ENCODE results near the gene MRPL3.
A peak's percentile ranks its signal among the peaks of the same experiment; 100 is the strongest.

MRPL3 gene

DNA sequence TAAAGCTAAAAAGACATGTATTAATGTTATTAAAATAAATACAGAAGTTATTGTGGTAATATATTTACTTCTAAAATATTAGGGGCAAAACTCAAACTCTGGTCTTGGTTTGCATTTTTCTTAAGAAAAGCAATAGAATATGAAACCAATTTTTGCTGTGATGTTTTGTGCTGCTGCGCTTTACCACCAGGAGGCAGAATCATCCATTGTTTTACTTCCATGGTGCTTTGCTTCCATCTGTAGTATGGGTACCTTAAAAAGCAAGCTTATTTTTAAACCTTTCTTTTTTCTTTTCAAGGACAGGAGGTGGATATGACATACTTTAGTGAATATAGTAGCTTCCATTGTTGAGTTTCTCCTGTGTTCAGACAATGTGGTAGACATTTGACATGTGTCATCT lies 46.6 kb upstream of the MRPL3 start:
- Histone ChIP-seq H3K27me3 (ENCODE audit: insufficient read depth, low read length, poor library complexity, severe bottlenecking) (no peaks in the 10 kb centered on the region), H3K4me1 (ENCODE audit: insufficient read depth, low read length, poor library complexity, severe bottlenecking) (no peaks in the 10 kb centered on the region), H4K20me1 (ENCODE audit: insufficient read depth, low read length, poor library complexity, severe bottlenecking) (no peaks in the 10 kb centered on the region), H2AFZ (ENCODE audit: low read length) (no peak overlapping the region), H3K79me2 (ENCODE audit: insufficient read depth, low read length) (no peaks in the 10 kb centered on the region), H3F3A (ENCODE audit: low read depth) (no peaks in the 10 kb centered on the region), H3K4me3 (ENCODE audit: low read length, poor library complexity, severe bottlenecking) (no peak overlapping the region), H3K9ac (ENCODE audit: low read depth, low read length, poor library complexity, severe bottlenecking) (no peak overlapping the region), H3K36me3 (ENCODE audit: insufficient read depth, low read length) (no peaks in the 10 kb centered on the region), H3K4me2 (ENCODE audit: low read depth, low read length, poor library complexity, severe bottlenecking) (no peak overlapping the region), H3K9me3 (ENCODE audit: insufficient read depth, low read depth, low read length) (no peaks in the 10 kb centered on the region), H3K9me2 (replicated peaks; ENCODE audit: low read depth, low read length) (no peaks in the 10 kb centered on the region)
- TF ChIP-seq, protein P1, sequence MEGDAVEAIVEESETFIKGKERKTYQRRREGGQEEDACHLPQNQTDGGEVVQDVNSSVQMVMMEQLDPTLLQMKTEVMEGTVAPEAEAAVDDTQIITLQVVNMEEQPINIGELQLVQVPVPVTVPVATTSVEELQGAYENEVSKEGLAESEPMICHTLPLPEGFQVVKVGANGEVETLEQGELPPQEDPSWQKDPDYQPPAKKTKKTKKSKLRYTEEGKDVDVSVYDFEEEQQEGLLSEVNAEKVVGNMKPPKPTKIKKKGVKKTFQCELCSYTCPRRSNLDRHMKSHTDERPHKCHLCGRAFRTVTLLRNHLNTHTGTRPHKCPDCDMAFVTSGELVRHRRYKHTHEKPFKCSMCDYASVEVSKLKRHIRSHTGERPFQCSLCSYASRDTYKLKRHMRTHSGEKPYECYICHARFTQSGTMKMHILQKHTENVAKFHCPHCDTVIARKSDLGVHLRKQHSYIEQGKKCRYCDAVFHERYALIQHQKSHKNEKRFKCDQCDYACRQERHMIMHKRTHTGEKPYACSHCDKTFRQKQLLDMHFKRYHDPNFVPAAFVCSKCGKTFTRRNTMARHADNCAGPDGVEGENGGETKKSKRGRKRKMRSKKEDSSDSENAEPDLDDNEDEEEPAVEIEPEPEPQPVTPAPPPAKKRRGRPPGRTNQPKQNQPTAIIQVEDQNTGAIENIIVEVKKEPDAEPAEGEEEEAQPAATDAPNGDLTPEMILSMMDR (conservative IDR thresholded peaks at IDR 0.05; ENCODE audit: low read length) = peak; percentile 87
- TF ChIP-seq EZH2phosphoT487 (IDR thresholded peaks at IDR 0.05; ENCODE audit: borderline replicate concordance) = no peak

DNA sequence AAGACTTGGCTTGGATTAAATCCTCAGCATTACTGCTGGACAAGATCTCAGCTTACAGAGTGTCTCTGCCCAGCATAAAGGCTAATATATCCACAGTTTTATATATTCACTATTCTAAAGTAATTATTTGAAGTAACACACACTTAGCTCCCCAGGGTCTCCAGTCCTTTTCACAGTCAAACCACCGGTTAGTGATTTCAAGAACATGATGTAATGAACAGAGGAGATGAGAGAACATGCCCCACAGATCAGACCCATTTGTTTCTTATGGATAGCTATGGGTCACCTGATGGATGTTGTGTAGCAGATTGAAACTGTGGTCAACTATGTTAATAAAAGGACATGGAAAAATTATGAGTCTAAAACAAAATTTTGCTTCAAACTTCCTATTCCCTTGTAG lies 44.8 kb upstream of the MRPL3 start:
- no peak for TF ChIP-seq EZH2phosphoT487 (IDR thresholded peaks at IDR 0.05; ENCODE audit: borderline replicate concordance)
- TF ChIP-seq, protein P1 (conservative IDR thresholded peaks at IDR 0.05; ENCODE audit: low read length) = no peak
- H3K9me3 ChIP-seq (ENCODE audit: insufficient read depth, low read depth, low read length) = no peaks in the 10 kb centered on the region
- no peak overlapping the region for H3K9ac ChIP-seq (ENCODE audit: low read depth, low read length, poor library complexity, severe bottlenecking)
- H3K36me3 ChIP-seq (ENCODE audit: insufficient read depth, low read length) = no peaks in the 10 kb centered on the region
- no peak overlapping the region for H2AFZ ChIP-seq (ENCODE audit: low read length)
- no peak overlapping the region for H3K4me2 ChIP-seq (ENCODE audit: low read depth, low read length, poor library complexity, severe bottlenecking)
- no peak overlapping the region for H3K4me3 ChIP-seq (ENCODE audit: low read length, poor library complexity, severe bottlenecking)
- no peaks in the 10 kb centered on the region for H3K9me2 ChIP-seq (replicated peaks; ENCODE audit: low read depth, low read length)
- no peaks in the 10 kb centered on the region for H3K79me2 ChIP-seq (ENCODE audit: insufficient read depth, low read length)
- no peaks in the 10 kb centered on the region for H3K4me1 ChIP-seq (ENCODE audit: insufficient read depth, low read length, poor library complexity, severe bottlenecking)
- no peaks in the 10 kb centered on the region for H3F3A ChIP-seq (ENCODE audit: low read depth)
- H3K27me3 ChIP-seq (ENCODE audit: insufficient read depth, low read length, poor library complexity, severe bottlenecking) = no peaks in the 10 kb centered on the region
- no peaks in the 10 kb centered on the region for H4K20me1 ChIP-seq (ENCODE audit: insufficient read depth, low read length, poor library complexity, severe bottlenecking)

DNA sequence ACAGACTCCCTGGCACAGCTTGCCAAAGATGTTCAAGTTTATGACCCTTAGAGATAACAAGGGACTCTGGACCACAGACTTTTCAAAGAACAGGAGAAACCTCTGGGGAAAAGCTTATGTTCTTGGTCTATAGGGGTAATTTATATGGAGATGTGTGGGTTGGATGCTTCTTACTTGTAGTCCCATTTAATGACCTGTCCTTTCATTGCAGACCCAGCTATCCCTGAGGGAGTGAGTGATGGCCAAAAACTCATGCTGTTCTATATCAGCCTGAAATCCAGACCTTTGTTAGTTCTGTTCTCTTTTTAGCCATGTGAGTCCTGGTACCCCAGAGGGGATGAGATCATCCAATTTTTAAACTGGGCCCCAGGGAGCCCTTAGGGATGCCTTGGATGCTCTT lies 43.7 kb upstream of the MRPL3 start:
- no peaks in the 10 kb centered on the region for H3K4me1 ChIP-seq (ENCODE audit: insufficient read depth, low read length, poor library complexity, severe bottlenecking)

More for the DNA sequence above, 43.7 kb upstream of the MRPL3 start:
- Histone ChIP-seq H3K27me3 (ENCODE audit: insufficient read depth, low read length, poor library complexity, severe bottlenecking) (no peaks in the 10 kb centered on the region), H3K4me2 (ENCODE audit: low read depth, low read length, poor library complexity, severe bottlenecking) (no peak overlapping the region), H3K9me2 (replicated peaks; ENCODE audit: low read depth, low read length) (no peaks in the 10 kb centered on the region), H2AFZ (ENCODE audit: low read length) (no peak overlapping the region), H4K20me1 (ENCODE audit: insufficient read depth, low read length, poor library complexity, severe bottlenecking) (no peaks in the 10 kb centered on the region), H3K36me3 (ENCODE audit: insufficient read depth, low read length) (no peaks in the 10 kb centered on the region), H3K9ac (ENCODE audit: low read depth, low read length, poor library complexity, severe bottlenecking) (no peak overlapping the region), H3K4me3 (ENCODE audit: low read length, poor library complexity, severe bottlenecking) (no peak overlapping the region), H3F3A (ENCODE audit: low read depth) (no peaks in the 10 kb centered on the region), H3K9me3 (ENCODE audit: insufficient read depth, low read depth, low read length) (no peaks in the 10 kb centered on the region), H3K79me2 (ENCODE audit: insufficient read depth, low read length) (no peaks in the 10 kb centered on the region)
- TF ChIP-seq EZH2phosphoT487 (IDR thresholded peaks at IDR 0.05; ENCODE audit: borderline replicate concordance) = no peak
- TF ChIP-seq, protein P1 (conservative IDR thresholded peaks at IDR 0.05; ENCODE audit: low read length) = no peak
